Panc1 (cell line): ENCODE measurements around the gene DYNC1H1.

Experiments
- POLR2AphosphoS5 ChIP-seq: IDR thresholded peaks from 2 replicates; pipeline ENCODE4 v1.6.1; 2012; ENCODE audit warnings: mild to moderate bottlenecking, low read depth, low read length, moderate library complexity
- TF ChIP-seq, protein P1 (sequence below): fragments of 450-650 bp; IDR thresholded peaks from 2 replicates; pipeline ENCODE4 v1.5.1; 2017; ENCODE audit warnings: mild to moderate bottlenecking

DNA sequence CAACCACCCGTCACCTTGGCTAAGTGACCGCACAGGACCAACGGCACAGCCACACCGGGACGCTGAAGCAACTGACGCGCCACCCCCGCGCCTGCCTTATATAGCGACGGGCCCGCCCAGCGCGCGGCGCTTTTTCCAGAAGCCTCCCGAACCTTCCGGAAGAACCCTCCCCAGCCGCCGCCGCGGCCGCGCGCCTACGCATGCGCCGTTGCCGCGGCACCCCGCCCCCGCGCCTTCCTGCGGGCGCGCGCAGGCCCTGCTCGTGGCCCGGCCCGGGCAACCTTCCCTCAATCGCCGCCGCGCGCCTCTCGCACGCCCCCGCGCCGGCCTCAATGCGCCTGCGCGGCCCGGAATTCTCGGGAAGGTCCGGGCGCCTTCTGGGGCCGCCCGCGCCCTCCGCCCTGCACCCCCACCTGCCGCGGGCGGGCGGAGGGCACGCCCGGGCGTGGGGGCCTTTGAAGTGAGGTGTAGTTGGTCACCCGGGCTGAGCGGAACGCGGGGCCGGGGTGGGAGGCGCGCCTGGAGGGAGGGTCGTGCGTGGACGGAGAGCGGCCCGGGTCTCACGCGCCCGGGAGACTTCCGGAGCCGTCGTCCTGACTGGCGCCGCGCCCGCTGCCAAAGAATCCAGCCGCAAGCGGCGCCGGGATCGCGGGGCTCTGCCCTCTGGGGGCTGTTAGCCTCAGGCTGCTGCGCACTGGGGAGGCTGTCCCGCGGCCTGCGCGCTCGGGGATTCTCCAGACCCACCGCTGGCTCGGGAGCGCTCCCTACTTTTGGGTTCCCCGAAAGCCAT is 122.8 kb downstream of the DYNC1H1 start, which contains the start of gene HSP90AA1:
- peak; percentile 98 for TF ChIP-seq POLR2AphosphoS5
- TF ChIP-seq, protein P1, sequence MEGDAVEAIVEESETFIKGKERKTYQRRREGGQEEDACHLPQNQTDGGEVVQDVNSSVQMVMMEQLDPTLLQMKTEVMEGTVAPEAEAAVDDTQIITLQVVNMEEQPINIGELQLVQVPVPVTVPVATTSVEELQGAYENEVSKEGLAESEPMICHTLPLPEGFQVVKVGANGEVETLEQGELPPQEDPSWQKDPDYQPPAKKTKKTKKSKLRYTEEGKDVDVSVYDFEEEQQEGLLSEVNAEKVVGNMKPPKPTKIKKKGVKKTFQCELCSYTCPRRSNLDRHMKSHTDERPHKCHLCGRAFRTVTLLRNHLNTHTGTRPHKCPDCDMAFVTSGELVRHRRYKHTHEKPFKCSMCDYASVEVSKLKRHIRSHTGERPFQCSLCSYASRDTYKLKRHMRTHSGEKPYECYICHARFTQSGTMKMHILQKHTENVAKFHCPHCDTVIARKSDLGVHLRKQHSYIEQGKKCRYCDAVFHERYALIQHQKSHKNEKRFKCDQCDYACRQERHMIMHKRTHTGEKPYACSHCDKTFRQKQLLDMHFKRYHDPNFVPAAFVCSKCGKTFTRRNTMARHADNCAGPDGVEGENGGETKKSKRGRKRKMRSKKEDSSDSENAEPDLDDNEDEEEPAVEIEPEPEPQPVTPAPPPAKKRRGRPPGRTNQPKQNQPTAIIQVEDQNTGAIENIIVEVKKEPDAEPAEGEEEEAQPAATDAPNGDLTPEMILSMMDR = no peak
